ENCODE results near the gene NUDT8.

GRCh38 chr11:67654225-67654624, 24.5 kb upstream of the NUDT8 start:
- no peak for TF ChIP-seq EZH2phosphoT487 (IDR thresholded peaks at IDR 0.05; ENCODE audit: insufficient read depth, low read depth)
- no peak for TF ChIP-seq EZH2 (IDR thresholded peaks at IDR 0.05; ENCODE audit: insufficient read depth, poor library complexity, severe bottlenecking)
